ENCODE data around the gene PPP1CC. TPM values are rescaled to one million over a fixed set of nuclear protein-coding genes. Genes with fewer than 3 reads are reported as not detected.

PPP1CC gene
- total RNA-seq, 2 donors from 2014 or later, result 92.9 to 103 TPM

DNA sequence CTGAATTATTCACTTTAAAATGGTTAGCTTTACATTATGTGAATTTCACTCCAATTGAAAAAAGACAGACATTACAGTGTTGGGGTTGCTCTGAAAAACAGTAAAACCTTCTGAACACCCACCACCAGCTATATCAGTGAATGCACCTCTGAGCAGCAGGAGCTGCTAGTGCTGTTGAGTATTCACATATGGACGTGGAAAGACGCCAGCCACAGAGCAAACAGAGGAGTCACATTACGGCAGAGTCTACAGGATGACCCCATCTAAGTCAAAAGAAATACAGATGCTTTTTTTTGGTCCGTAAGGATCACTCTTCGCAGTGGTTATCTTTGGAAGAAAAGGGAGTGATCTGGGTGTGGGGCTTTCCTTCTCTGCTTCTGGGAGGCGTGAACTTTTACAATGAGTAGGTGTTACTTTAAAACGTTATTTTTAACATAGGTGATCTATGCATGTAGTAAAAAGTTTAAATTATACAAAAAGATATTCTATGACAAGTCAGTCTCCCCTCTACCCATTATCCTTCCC lies 58.3 kb downstream of the PPP1CC start:
- Histone ChIP-seq H3K27me3 (replicated peaks; ENCODE audit: insufficient read depth) (no peaks in the 10 kb centered on the region), H3K4me1 (replicated peaks) (peaks cover 7% of the 10 kb centered on the region), H3K27ac (no peak overlapping the region), H3K9me3 (no peaks in the 10 kb centered on the region), H3K36me3 (no peaks in the 10 kb centered on the region), H3K4me3 (no peak overlapping the region)
- WGBS, result 59% methylated on average over 7 of the region's 7 CpGs
- intact Hi-C loops (cut with DNase I), result no loop called here
- no peak for DNase-seq (ENCODE audit: low spot score)
- TF ChIP-seq POLR2A (IDR thresholded peaks at IDR 0.05) (no peak), POLR2AphosphoS5 (IDR thresholded peaks at IDR 0.05) (no peak)
- TF ChIP-seq, protein P1, sequence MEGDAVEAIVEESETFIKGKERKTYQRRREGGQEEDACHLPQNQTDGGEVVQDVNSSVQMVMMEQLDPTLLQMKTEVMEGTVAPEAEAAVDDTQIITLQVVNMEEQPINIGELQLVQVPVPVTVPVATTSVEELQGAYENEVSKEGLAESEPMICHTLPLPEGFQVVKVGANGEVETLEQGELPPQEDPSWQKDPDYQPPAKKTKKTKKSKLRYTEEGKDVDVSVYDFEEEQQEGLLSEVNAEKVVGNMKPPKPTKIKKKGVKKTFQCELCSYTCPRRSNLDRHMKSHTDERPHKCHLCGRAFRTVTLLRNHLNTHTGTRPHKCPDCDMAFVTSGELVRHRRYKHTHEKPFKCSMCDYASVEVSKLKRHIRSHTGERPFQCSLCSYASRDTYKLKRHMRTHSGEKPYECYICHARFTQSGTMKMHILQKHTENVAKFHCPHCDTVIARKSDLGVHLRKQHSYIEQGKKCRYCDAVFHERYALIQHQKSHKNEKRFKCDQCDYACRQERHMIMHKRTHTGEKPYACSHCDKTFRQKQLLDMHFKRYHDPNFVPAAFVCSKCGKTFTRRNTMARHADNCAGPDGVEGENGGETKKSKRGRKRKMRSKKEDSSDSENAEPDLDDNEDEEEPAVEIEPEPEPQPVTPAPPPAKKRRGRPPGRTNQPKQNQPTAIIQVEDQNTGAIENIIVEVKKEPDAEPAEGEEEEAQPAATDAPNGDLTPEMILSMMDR (IDR thresholded peaks at IDR 0.05), result no peak

DNA sequence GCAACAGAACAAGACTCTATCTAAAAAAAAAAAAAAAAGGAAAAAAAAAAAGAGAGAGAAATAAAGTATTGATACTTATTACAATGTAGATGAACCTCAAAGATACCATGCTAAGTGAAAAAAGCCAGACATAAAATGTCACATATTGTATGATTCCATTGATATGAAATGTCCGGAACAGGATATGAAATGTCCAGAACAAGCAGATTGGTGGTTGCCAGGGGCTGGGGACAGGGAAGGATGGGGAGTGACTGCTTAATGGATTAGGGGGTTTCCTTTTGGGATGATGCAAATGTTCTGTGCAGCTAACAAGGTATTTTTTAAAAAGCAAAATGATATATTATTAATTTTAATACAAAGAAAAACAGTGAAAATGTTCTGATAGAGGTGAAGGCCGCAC lies 58.8 kb downstream of the PPP1CC start:
- H3K27ac ChIP-seq, result no peak overlapping the region

DNA sequence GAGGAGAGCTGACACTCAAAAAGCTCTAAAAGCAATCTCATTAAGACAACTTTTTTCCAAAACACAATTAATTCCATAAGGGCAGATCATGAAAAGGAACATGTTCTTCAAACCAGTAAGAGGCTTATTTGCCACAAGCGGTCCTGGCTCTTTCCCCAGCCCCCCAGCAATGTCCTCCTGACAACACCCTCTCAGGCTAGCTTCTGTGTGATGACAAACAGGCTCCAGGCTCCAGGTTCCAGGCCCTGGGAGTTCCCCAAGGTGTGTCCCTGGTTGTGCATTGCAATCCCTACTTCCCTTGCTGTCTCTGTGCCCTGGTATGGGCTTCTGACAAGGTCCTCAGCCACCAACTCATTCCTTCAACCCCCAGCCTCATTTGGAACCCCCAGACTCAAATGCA lies 62.7 kb downstream of the PPP1CC start:
- no peaks in the 10 kb centered on the region for H3K36me3 ChIP-seq
- intact Hi-C loops (cut with DNase I), result no loop called here
- TF ChIP-seq, protein P1 (IDR thresholded peaks at IDR 0.05), result no peak
- TF ChIP-seq POLR2A (IDR thresholded peaks at IDR 0.05) (no peak), POLR2AphosphoS5 (IDR thresholded peaks at IDR 0.05) (no peak)
- no peaks in the 10 kb centered on the region for H3K27me3 ChIP-seq (replicated peaks; ENCODE audit: insufficient read depth)
- 73% methylated on average over 1 of the region's 1 CpG for WGBS
- H3K9me3 ChIP-seq, result no peaks in the 10 kb centered on the region
- H3K4me1 ChIP-seq (replicated peaks), result no peaks in the 10 kb centered on the region
- no peak for DNase-seq (ENCODE audit: low spot score)
- H3K4me3 ChIP-seq, result no peak overlapping the region
- no peak overlapping the region for H3K27ac ChIP-seq

More for the DNA sequence above, 58.8 kb downstream of the PPP1CC start:
- no peaks in the 10 kb centered on the region for H3K27me3 ChIP-seq (replicated peaks; ENCODE audit: insufficient read depth)
- TF ChIP-seq, protein P1 (IDR thresholded peaks at IDR 0.05), result no peak
- TF ChIP-seq POLR2AphosphoS5 (IDR thresholded peaks at IDR 0.05), result no peak
- no peak for TF ChIP-seq POLR2A (IDR thresholded peaks at IDR 0.05)
- DNase-seq (ENCODE audit: low spot score), result no peak
- H3K9me3 ChIP-seq, result no peaks in the 10 kb centered on the region
- no peaks in the 10 kb centered on the region for H3K36me3 ChIP-seq
- 96% methylated on average over 2 of the region's 2 CpGs for WGBS
- no peak overlapping the region for H3K4me3 ChIP-seq
- peaks cover 7% of the 10 kb centered on the region for H3K4me1 ChIP-seq (replicated peaks)
- intact Hi-C loops (cut with DNase I), result no loop called here

DNA sequence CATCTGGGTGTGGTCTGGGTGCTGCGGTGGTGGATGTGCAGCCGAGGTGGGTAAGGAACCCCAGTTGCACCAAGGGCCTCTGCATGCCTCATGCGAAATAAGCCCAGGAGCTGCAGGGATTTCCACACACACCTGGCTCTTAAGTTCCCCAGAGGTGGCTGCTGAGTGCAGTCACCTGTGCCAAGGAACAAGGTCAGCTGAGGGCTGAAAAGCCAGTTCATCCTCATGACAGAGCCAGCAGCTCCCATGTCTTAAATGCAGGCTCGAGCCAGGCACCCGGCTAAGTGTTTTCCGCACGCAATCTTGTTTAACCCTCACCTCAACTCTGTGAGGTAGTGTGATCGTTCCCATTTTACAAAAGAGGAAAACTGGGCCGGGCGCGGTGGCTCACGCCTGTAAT lies 63.5 kb downstream of the PPP1CC start:
- H3K9me3 ChIP-seq, result no peaks in the 10 kb centered on the region
- WGBS, result 96% methylated on average over 12 of the region's 12 CpGs
- intact Hi-C loops (cut with DNase I), result no loop called here
- TF ChIP-seq POLR2A (IDR thresholded peaks at IDR 0.05), result no peak
- TF ChIP-seq, protein P1 (IDR thresholded peaks at IDR 0.05), result no peak
- no peak for TF ChIP-seq POLR2AphosphoS5 (IDR thresholded peaks at IDR 0.05)
- H3K27ac ChIP-seq, result no peak overlapping the region
- no peak overlapping the region for H3K4me3 ChIP-seq
- H3K4me1 ChIP-seq (replicated peaks), result no peaks in the 10 kb centered on the region
- H3K27me3 ChIP-seq (replicated peaks; ENCODE audit: insufficient read depth), result no peaks in the 10 kb centered on the region
- DNase-seq (ENCODE audit: low spot score), result no peak
- no peaks in the 10 kb centered on the region for H3K36me3 ChIP-seq

DNA sequence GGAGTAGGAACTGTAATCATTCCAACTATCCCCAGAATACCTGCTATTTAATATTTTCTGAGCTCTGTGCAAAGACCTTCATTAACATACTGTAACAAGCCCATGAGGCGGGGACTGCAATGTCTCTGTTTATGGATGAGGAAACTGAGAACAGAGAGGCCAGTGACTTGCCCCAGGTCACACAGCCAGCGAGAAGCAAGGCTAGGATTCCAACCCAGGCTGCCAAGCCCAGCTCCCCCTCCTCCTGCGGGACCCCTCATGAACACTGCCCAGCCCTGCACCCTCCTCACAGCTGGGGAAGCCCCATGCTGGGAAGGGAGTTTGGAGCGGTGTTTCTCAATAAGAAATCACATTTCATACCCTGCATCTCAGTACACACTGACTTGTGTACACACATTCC lies 64.7 kb downstream of the PPP1CC start:
- Histone ChIP-seq H3K27ac (no peak overlapping the region), H3K27me3 (replicated peaks; ENCODE audit: insufficient read depth) (no peaks in the 10 kb centered on the region), H3K9me3 (no peaks in the 10 kb centered on the region), H3K4me3 (no peak overlapping the region), H3K36me3 (no peaks in the 10 kb centered on the region), H3K4me1 (replicated peaks) (no peaks in the 10 kb centered on the region)
- intact Hi-C loops (cut with DNase I), result no loop called here
- DNase-seq (ENCODE audit: low spot score), result no peak
- WGBS, result 86% methylated on average over 4 of the region's 4 CpGs
- TF ChIP-seq POLR2A (IDR thresholded peaks at IDR 0.05), result no peak
- TF ChIP-seq POLR2AphosphoS5 (IDR thresholded peaks at IDR 0.05), result no peak
- TF ChIP-seq, protein P1 (IDR thresholded peaks at IDR 0.05), result no peak
